ENCODE measurements around the gene NUP37.

NUP37 gene

GRCh38 chr12:102023343-102023930 lies 96.5 kb downstream of the NUP37 start:
- no peak for DNase-seq
